GM12873 (cell line): ENCODE data around the gene C4orf50.

Source experiments
- TF ChIP-seq, protein P1 (sequence below): IDR thresholded peaks from 2 replicates; pipeline ENCODE4 v1.5.1; 2012; ENCODE audit warnings: low read depth, mild to moderate bottlenecking, moderate library complexity, low read length, control low read depth; ENCODE audit not compliant: insufficient read depth; ENCODE audit errors: missing control alignments

The C4orf50 gene

DNA sequence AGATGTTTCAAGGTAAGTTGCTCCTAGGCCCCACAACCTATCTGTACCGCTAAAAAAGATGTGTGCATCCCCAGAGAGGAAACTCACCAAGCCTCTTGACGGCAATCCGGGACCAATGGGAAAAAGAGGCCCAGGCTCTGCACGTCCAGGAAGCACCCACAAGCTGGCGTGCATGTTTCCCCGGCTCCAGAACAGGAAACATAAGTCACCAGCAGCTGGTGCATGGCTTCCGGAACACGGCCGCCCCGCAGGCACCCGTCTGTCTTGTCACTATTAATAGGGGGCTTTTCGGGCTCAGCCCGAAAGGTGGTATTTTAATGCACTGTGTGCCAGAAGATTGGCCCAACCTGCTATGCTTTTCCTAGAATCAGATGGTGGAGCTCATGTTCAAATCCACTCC, 147.5 kb downstream of the C4orf50 start:
- TF ChIP-seq, protein P1, sequence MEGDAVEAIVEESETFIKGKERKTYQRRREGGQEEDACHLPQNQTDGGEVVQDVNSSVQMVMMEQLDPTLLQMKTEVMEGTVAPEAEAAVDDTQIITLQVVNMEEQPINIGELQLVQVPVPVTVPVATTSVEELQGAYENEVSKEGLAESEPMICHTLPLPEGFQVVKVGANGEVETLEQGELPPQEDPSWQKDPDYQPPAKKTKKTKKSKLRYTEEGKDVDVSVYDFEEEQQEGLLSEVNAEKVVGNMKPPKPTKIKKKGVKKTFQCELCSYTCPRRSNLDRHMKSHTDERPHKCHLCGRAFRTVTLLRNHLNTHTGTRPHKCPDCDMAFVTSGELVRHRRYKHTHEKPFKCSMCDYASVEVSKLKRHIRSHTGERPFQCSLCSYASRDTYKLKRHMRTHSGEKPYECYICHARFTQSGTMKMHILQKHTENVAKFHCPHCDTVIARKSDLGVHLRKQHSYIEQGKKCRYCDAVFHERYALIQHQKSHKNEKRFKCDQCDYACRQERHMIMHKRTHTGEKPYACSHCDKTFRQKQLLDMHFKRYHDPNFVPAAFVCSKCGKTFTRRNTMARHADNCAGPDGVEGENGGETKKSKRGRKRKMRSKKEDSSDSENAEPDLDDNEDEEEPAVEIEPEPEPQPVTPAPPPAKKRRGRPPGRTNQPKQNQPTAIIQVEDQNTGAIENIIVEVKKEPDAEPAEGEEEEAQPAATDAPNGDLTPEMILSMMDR: no peak

DNA sequence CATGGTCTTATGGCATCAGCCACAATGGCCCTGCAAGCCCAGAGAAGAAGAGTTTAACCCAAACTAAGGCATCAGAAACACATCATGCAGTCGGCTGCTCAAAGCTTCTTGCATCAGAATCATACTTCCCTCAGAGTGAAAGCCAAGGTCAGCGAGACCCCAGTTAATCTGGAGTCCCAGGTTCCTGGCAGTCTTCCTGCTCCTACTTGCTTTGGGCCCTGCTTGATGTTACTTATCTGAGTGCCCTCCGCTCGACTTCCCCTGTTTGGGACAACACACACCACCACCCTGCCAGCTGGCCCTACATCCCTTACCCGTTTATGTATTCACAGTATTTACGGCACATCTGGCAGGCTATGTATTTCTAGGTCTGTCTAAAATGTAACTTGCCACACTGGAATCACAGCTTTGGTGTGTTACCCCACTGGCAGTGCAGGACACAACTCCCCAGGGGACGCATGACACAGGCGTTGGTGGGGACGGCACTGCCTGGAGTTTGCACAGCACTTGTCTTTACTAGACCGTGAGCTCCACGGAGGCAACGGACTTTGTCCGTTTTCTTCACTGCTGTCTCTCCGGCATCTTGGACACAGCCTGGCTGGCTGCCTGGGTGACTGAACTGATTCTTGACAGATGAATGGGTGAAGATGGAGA, 148.1 kb downstream of the C4orf50 start:
- TF ChIP-seq, protein P1: no peak

DNA sequence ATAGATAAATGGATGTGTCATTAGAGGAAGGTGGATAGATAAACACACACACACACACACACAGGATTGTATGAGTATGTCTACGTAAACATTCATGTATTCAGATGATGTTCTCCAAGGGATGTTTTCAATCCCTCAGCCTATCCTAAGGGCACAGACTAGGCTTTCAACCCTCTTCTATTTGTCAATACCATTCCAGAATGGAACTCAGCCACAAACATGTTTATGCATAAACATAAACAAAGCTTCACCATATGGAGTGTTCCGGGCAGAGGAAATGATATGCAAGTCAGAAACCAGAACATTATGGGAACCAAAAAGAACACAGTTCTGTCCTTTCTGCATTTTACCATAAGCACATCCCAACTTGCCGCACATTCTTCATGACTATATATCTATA, 150.4 kb downstream of the C4orf50 start:
- TF ChIP-seq, protein P1: no peak

DNA sequence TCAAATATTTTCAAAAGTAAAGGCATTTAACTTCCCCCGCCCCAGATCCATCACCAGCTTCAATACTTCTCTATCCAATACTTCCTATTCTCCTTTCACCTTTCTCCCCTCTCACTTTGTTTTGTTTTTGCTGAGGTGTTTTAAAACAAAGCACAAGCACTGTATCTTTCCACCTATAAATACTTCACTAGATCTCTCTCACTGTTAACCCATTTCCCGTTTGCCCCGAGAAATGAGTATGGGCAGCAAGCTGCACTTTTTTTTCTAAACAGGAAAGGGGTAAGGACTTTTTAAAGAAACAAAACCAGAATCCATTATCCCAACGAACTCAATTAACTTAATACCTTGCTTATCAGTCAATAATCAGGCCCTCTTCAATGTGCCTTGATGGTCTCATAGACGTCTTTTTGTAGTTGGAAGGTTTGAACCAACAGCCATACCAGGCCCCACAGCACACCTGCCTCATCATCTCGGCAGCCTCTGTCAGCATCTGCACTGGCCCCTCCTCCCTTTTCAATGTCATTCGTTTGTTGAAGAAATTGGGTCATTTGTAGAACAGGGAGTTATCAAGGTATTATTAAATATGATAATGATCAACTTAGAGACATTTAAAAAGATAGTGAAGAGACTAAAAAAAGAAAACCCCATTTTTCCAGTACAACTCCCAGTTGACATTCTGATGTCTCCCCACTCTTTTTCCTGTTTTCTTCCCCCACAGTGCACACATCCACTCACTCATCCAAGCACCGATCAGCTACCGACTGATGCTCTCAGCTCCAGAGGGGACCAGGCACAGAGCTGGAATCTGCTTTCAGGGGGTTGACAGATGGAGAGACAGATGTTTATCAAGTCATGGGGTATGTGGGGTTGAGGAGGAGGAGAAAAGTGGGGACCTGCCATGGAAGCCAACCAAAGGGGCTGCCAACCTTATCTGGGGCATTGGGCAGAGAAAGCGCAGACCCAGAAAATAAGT, 151.1 kb downstream of the C4orf50 start:
- TF ChIP-seq, protein P1: no peak

DNA sequence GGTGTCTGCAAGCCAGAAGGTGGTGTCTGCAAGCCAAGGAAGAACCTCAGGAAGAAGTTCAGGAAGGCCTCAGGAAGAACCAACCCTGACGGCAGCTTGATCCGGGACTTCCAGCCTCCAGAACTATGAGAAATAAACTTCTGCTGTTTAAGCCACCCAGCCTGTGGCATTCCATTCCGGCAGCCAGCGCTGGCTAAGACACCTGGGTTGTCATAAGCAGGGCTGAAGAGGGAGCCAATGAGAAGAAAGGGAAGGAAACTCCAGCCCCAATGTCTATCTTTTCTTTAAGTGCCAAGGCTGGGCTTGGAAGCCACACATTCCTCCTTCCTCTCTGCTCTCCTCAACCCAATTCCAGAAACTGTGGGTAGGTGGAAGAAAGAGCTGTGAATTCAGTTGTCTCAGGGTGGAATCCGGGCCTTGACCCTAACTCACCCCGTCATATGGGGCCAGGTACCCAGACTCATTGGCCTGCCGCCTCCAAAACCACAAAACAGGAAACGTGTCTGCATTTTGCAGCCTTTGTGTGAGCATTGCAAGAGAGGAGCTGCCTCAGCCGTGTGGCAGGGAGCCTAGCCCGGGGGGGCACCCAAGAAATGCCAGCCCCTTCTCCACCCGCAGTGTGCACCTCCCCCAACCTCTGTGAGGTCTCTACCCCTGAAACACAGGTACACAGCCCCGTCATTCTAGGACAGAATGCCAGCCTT, 152.2 kb downstream of the C4orf50 start:
- TF ChIP-seq, protein P1: no peak

DNA sequence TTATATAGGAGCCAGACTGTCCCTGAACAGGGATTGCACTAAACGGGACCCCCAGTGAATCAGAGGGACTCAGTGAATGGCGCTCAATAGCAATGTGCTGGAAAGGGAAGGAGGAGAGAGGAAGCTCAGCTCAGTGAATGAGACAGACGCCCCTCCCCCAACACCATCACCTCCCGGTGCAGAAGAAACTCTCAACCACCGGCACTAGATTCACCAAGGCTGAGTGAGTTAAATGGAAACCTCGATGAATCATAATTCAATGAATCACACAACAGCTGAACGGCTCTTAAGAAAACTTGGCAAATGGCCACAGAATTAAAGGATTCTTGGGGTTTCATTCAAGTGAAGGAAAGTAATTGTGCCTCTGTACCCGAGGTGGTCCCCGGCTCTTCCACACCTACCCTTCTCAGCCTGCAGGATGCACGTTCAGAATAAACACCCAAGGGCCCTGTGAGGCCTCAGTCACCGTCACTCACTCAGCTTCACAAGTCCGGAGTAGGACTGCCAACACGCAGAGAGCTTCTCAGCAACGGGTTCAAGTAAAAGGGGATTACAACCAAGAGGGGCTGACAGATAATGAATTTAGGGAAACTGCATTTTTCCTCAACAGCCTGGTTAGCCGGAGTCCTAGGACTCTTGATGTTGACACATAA, 154.6 kb downstream of the C4orf50 start:
- TF ChIP-seq, protein P1: no peak
